HG02623 (cell line): ENCODE results near the gene BIRC3.
A peak's percentile ranks its signal among the peaks of the same experiment; 100 is the strongest.
"Not testable (repeated sequence)": the region's sequence is repeated elsewhere in the genome, so short reads cannot be mapped to it uniquely, and the experiment has no call there.

Experiments
- ATAC-seq: cut with Tn5 transposase; IDR thresholded peaks from one replicate; pipeline ENCODE4 v1.9.1; 2021; ENCODE audit warnings: moderate library complexity; ENCODE audit not compliant: unreplicated experiment

Gene BIRC3

DNA sequence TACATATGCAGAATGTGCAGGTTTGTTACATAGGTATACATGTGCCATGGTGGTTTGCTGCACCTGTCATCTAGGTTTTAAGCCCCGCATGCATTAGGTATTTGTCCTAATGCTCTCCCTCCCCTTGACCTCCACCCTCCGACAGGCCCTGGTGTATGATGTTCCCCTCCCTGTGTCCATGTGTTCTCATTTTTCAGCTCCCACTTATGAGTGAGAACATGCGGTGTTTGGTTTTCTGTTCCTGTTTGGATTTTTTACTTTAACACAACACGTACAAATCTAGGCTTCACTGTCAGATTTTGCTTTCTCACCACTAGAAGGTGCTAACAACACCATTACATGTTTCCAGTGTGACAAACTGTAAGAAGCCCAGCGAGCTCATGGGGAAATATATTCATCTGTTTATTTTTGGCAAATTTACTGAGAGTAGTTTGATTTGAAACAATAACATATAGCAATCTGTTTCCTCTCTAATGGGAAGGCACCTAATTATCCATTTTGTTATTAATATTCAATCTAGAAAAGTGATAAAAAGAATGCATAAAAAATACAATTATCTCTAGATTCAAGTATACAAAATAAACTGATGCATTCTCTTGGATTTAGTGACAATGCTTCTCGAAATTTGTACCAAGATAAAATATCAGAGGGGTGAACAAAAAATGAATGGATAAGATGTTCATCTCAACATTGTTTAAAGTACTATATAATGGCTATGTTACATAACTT lies 23.2 kb upstream of the BIRC3 start:
- peak; percentile 92 for ATAC-seq

- ATAC-seq = no peak
Measured at GRCh38 chr11:102295045-102295444, 22.2 kb upstream of the BIRC3 start.

DNA sequence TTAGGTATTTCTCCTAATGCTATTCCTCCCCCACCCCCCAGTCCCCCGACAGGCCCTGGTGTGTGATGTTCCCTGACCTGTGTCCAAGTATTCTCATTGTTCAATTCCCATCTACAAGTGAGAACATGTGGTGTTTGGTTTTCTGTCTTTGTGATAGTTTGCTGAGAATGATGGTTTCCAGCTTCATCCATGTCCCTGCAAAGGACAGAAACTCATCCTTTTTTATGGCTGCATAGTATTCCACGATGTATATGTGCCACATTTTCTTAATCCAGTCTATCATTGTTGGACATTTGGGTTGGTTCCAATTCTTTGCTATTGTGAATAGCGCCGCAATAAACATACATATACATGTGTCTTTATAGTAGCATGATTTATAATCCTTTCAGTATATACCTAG lies 20.5 kb upstream of the BIRC3 start:
- not testable (repeated sequence) for ATAC-seq

DNA sequence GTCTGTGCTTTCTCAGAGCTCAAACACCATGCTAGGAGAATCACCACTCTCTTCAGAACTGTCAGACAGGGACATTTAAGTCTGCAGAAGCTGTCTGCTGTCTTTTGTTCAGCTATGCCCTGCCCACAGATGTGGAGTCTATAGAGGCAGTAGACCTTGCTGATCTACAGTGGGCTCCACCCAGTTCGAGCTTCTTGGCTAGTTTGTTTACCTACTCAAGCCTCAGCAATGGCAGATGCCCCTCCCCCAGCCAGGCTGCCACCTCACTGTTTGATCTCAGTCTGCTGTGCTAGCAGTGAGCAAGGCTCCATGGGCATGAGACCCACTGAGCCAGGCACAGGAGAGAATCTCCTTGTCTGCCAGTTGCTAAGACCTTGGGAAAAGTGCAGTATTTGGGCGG lies 16.4 kb upstream of the BIRC3 start:
- not testable (repeated sequence) for ATAC-seq

GRCh38 chr11:102302241-102302640 lies 15.0 kb upstream of the BIRC3 start:
- no peak for ATAC-seq

DNA sequence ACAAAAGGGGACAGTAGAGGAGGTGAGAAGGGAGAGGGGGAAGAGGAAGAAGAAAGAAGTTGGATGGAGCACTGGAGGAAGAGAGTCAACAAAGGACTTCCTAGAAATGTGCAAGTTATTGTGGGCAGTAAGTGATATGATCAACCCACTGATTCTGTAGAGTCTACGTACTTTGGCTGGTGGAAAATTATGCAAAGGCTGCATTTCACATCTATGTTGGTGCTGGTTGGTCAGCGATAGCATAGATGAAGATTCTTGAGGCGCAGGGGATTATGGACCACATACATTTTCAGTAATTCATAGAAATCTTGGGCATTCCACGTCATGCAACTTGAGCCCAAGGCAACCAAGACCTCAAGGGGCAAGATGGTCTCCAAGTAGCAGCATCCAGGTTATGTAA lies 12.6 kb upstream of the BIRC3 start:
- ATAC-seq = no peak

DNA sequence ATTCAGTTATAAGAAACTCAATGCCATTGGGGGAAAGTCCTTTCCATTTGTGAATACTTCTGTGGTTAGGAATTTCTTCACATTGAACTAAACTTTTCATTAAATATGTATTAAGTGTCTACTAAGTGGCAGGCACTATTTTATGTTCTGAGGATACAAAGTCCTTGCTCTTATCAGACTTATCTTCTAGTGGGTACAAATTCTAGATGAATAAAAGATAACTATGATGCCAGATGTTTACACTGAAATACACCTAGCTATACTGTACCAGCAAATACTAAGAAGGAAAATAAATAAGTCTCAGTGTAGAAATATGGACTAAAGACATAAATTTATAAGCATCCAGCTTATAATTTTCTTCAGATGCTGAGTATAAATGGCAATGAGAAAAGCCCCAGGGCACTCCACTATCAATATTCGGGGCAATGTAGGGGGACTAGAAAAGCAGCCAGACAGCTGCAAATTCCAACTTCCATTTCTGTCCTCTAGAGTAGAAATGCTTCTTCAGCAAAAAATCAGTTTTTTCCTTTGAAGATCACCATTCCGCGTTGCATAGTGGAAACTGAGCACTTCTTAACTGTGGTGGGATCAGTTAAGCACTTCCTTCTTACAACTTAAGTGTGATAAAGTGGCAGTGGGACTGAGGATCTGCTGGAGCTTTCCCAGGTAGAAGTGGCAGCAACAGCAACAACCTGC lies 11.8 kb upstream of the BIRC3 start:
- no peak for ATAC-seq

DNA sequence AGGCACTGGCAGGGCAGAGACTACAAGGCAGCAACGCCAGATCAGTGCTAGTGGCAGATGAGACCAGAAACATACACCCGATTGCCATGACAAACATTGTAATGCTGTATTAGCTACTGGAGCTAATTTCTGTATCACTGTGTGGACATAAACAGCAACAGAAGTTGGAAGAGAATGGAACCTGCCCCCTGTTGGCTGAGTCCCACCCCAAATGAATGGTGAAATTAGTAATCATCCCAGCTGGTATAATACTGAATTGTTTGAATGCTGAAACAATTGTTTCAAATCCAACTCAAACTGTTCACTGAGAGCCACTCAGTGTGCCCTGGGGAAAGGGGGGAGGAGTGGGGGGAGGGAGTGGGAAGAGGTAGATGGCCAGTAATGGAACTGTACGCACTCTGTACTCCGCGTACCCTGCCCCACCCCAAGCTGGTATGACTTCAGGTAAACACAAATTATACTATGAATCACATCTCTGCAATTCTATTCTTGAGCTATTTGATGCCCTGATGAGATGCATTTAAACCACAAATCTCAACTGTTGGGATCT lies 11.2 kb upstream of the BIRC3 start:
- ATAC-seq = no peak

DNA sequence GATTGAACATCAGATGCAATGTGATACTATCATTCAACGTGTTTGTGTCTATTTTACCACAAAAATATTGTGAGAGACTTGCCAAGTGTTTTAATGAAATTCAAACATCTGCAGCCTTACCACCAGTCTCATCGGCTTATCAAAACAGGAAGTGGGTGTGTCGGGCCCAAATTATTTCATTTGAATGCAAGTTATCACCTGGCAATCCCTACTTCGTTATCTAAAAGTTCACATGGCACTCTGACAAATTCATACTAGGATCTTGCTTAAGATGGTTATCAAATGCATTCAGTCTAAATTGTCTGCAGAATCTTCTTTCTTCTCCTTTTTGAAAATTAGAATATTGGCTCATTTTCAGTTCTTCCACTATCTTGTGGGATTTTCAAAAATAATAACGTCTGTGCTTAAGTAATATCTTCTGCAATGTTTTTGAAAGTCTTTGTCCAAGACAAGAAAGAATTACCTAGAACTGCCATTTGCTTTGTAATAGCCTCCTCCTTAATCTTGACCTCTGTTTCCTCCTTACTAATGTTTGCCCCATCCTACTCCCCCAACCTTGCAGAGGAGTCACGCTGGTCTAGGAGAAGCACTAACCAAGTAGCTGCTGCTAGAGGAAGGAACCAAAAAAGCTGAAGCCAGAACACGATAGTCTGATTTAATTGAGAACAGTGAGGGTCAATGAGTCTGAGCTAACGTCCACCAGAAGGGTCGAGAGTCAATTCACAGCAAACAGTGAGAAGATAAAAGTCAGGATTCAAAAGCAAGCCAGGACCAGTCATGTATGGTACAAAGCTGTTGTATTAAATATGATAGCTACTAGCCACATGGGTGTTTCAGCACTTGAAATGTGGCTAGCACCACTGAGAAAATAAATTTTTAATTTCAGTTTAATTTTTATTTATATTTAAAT lies 10.2 kb upstream of the BIRC3 start:
- no peak for ATAC-seq

DNA sequence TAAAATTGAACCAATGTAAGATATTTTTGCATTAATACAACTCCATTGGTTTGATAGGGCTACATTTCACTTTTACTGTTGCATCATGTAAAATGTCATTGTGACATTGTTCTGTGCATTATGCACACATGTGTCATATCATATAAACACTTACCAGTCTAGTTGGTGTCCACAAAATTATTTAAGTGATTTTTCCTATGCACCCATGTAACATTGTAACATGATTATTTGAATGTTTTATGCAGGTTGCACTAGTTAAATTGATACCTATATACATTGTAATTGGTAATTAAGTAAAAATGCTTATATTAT lies 9.6 kb upstream of the BIRC3 start:
- no peak for ATAC-seq

DNA sequence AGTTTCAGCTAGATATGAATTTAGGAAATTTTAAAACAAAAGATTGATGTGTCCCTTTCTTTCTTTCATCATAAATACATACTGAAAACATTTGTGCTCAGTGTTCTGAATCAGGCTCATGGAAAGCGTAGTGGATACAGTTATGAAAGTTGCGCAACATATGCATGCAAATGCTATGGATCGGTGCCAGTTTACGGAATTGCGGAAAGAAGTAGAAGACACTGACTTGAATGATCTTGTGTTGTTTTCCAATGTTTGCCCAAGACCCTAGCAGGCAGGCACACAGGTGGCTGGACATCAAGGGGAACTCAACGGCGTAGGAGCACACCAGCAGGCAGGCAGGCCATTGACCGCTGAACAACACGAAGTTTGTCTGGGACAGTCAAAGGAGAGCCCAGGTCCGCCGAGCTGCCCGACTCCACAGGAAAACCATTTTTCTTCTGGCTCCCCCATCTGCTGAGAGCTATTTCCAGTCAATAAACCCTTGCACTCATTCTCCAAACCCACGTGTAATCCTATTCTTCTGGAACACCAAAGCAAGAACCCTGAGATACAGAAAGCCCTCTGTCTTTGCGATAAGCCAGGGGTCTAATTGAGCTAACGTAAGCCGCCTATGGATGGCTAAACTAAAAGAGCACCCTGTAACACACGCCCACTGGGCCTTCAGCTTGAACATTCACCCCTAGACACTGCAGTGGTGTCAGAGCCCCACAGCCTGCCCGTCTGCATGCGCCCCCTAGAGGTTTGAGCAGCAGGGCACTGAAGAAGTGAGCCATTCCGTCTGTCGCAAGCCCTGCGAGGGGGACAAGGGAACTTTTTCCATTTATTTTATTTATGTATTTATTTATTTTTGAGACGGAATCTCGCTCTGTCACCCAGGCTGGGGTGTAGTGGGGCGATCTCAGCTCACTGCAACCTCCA lies 7.4 kb upstream of the BIRC3 start:
- ATAC-seq = no peak

GRCh38 chr11:102312667-102313066 lies 4.6 kb upstream of the BIRC3 start:
- ATAC-seq = no peak

DNA sequence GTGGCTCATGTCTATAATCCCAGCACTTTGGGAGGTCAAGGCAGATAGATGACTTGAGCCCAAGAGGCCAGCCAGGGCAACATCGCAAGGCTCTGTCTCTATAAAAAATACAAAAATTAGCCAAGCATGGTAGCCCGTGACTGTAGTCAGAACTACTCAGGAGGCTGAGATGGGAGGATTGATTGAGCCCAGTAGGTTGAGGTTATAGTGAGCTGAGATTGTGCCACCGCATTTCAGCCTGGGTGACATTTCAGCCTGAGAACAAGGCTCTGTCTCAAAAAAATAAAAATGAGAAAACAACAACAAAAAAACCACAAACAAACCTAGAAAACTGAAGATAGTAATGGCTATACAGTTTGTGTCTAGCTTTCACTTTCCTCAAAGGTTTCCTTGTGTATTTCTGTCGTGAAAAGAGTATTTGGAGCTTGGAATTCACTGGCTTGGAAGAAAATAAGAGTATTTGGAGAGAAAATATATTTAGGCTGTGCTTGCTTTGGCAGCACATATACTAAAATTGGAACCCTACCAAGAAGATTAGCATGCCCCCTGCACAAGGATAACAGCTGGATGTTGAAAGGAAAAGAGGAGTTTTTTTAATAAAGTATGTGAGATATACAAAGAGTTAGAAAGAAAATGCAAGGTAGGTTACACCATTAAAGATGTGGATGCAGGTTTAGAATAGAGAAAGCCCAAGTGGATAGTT lies 3.9 kb upstream of the BIRC3 start:
- ATAC-seq = no peak

DNA sequence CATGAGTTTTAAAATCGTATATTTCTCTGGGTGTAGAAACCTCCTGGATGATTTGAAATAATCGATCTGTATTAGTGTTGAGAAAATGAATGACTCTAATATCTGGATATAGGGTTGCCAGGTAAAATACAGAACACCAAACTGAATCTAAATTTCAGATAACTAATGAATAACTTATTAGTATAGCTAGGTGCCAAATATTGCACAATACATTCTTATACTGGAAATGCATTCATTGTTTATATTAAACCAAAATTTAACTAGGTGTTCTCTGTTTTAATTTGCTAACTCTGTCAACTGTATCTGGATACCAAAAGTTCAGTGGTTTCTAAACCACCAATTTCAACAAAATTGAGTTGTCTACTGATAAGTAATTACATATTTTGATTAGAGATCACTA lies 2.5 kb upstream of the BIRC3 start:
- ATAC-seq = no peak

- ATAC-seq = no peak
Measured at GRCh38 chr11:102316346-102316904, 859 bp upstream of the BIRC3 start.

DNA sequence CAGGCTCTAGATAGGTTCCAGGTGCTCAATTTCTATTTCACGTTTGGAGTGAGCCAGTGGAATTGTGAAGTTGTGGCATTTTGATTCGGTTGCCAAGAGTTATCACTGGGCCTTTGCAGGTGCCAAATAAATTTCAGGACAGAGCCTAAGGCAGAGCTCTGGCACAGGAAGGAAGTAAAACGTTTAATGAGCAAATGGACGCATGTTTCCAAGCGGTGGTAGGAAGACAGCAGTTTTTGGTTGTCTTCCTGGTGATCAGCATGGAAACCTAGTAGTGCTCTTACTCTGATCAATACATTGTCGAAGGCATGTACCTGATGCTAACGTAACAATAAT lies 452 bp downstream of the BIRC3 start:
- no peak for ATAC-seq

- ATAC-seq = peak; percentile 9
Measured at GRCh38 chr11:102318469-102318868, 1.2 kb downstream of the BIRC3 start.

DNA sequence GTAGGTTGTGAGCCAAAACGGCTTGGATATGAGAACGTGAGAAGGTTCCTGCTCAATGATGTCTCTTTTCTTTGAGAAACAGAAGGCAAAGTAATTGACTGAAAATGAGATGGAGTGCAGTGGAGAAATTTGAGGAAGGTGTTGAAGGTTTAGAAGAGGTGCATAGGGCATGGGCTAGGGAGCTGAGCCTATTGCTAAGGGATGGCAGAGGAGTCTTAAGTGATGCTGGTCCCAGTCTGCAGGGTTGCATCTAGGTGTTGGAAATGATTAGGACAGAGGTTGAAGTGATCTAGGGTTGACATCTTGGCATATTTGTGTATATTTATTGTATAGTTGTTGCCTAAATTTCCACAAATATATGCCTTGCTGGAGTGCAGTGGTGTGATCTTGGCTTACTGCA lies 2.3 kb downstream of the BIRC3 start:
- no peak for ATAC-seq

- no peak for ATAC-seq
Measured at GRCh38 chr11:102320188-102320587, 2.9 kb downstream of the BIRC3 start.

- ATAC-seq = no peak
Measured at GRCh38 chr11:102320679-102321078, 3.4 kb downstream of the BIRC3 start.
